Measurements from ENCODE around the gene SPATA6L.

DNA sequence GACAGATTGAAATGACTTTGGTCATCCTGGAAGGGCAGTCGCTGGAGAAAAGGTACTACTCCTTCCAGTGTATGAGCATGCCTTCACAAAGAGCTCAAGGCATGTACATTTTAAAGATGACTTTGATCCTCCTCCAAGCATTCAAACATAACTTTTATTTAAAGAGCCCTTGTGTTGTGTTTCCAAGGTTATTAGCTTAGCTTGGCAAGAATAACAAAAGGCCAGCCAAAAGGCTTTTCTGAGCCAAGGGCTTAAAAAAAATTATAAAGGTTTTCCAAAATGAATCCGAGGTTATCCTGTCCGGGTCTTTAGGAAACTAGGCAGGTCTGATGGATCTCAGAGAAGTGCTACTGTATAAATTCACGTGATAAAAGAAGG is 75.2 kb downstream of the SPATA6L start:
- TF ChIP-seq TP53 (CRISPR knock-in tag; IDR thresholded peaks at IDR 0.05), result no peak
- no peak for TF ChIP-seq CBFB (CRISPR knock-in tag; IDR thresholded peaks at IDR 0.05; ENCODE audit: low read depth)
- TF ChIP-seq, protein P1, sequence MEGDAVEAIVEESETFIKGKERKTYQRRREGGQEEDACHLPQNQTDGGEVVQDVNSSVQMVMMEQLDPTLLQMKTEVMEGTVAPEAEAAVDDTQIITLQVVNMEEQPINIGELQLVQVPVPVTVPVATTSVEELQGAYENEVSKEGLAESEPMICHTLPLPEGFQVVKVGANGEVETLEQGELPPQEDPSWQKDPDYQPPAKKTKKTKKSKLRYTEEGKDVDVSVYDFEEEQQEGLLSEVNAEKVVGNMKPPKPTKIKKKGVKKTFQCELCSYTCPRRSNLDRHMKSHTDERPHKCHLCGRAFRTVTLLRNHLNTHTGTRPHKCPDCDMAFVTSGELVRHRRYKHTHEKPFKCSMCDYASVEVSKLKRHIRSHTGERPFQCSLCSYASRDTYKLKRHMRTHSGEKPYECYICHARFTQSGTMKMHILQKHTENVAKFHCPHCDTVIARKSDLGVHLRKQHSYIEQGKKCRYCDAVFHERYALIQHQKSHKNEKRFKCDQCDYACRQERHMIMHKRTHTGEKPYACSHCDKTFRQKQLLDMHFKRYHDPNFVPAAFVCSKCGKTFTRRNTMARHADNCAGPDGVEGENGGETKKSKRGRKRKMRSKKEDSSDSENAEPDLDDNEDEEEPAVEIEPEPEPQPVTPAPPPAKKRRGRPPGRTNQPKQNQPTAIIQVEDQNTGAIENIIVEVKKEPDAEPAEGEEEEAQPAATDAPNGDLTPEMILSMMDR (IDR thresholded peaks at IDR 0.05), result no peak
- TF ChIP-seq, protein P2, sequence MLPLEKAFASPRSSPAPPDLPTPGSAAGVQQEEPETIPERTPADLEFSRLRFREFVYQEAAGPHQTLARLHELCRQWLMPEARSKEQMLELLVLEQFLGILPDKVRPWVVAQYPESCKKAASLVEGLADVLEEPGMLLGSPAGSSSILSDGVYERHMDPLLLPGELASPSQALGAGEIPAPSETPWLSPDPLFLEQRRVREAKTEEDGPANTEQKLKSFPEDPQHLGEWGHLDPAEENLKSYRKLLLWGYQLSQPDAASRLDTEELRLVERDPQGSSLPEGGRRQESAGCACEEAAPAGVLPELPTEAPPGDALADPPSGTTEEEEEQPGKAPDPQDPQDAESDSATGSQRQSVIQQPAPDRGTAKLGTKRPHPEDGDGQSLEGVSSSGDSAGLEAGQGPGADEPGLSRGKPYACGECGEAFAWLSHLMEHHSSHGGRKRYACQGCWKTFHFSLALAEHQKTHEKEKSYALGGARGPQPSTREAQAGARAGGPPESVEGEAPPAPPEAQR (CRISPR knock-in tag; IDR thresholded peaks at IDR 0.05), result no peak
- TF ChIP-seq CREB1 (CRISPR knock-in tag; IDR thresholded peaks at IDR 0.05), result no peak
- no peak for TF ChIP-seq RORB (CRISPR knock-in tag; IDR thresholded peaks at IDR 0.05)
- no peak for TF ChIP-seq ZNF232 (CRISPR knock-in tag; IDR thresholded peaks at IDR 0.05)

All from WTC11 (cell line).